ENCODE measurements around the gene BRD9.
A peak's percentile ranks its signal among the peaks of the same experiment; 100 is the strongest.

The BRD9 gene

GRCh38 chr5:927172-928015 lies 34.8 kb upstream of the BRD9 start:
- TF ChIP-seq CTCF (IDR thresholded peaks at IDR 0.05; ENCODE audit: extremely low read depth, insufficient read depth, missing control alignments) = no peak
- in situ Hi-C loops (cut with MboI; ENCODE audit: low pct_unique_long_range_greater_than_20kb, low sequenced_read_pairs, unreplicated experiment) = loop anchor here (25.0 kb wide), 2 partner anchors 185 to 710 kb away; partner anchors contain the start of gene SLC12A7
- DNase-seq (ENCODE audit: low spot score) = no peak

- in situ Hi-C loops (cut with MboI; ENCODE audit: low pct_unique_long_range_greater_than_20kb, low sequenced_read_pairs, unreplicated experiment) = loop anchor here (25.0 kb wide), 2 partner anchors 186 to 711 kb away; partner anchors contain the start of gene SLC12A7
- DNase-seq (ENCODE audit: low spot score) = peak; percentile 79
- TF ChIP-seq CTCF (IDR thresholded peaks at IDR 0.05; ENCODE audit: extremely low read depth, insufficient read depth, missing control alignments) = peak; percentile 39
Observed at GRCh38 chr5:926417-927171, 34.0 kb upstream of the BRD9 start.

GRCh38 chr5:923281-923873 lies 30.8 kb upstream of the BRD9 start:
- TF ChIP-seq CTCF (IDR thresholded peaks at IDR 0.05; ENCODE audit: extremely low read depth, insufficient read depth, missing control alignments) = peak; percentile 98
- DNase-seq (ENCODE audit: low spot score) = peak; percentile 89
- in situ Hi-C loops (cut with MboI; ENCODE audit: low pct_unique_long_range_greater_than_20kb, low sequenced_read_pairs, unreplicated experiment) = no loop called here

GRCh38 chr5:922436-923280 lies 30.1 kb upstream of the BRD9 start:
- in situ Hi-C loops (cut with MboI; ENCODE audit: low pct_unique_long_range_greater_than_20kb, low sequenced_read_pairs, unreplicated experiment) = no loop called here
- DNase-seq (ENCODE audit: low spot score) = no peak
- no peak for TF ChIP-seq CTCF (IDR thresholded peaks at IDR 0.05; ENCODE audit: extremely low read depth, insufficient read depth, missing control alignments)

GRCh38 chr5:921456-922435 lies 29.1 kb upstream of the BRD9 start:
- no peak for DNase-seq (ENCODE audit: low spot score)
- TF ChIP-seq CTCF (IDR thresholded peaks at IDR 0.05; ENCODE audit: extremely low read depth, insufficient read depth, missing control alignments) = no peak
- in situ Hi-C loops (cut with MboI; ENCODE audit: low pct_unique_long_range_greater_than_20kb, low sequenced_read_pairs, unreplicated experiment) = no loop called here

Measured in GM13977 (cell line).